22Rv1 (cell line): ENCODE data around the gene SPATC1L.

ENCODE experiments used
- CTCF ChIP-seq: fragments of 450-650 bp; IDR thresholded peaks from 2 replicates; pipeline ENCODE4 v1.5.1; 2017; ENCODE audit warnings: mild to moderate bottlenecking
- ZFX ChIP-seq: fragments of 450-650 bp; IDR thresholded peaks from 2 replicates; pipeline ENCODE4 v1.6.1; 2017; ENCODE audit warnings: antibody characterized with exemption, borderline replicate concordance

DNA sequence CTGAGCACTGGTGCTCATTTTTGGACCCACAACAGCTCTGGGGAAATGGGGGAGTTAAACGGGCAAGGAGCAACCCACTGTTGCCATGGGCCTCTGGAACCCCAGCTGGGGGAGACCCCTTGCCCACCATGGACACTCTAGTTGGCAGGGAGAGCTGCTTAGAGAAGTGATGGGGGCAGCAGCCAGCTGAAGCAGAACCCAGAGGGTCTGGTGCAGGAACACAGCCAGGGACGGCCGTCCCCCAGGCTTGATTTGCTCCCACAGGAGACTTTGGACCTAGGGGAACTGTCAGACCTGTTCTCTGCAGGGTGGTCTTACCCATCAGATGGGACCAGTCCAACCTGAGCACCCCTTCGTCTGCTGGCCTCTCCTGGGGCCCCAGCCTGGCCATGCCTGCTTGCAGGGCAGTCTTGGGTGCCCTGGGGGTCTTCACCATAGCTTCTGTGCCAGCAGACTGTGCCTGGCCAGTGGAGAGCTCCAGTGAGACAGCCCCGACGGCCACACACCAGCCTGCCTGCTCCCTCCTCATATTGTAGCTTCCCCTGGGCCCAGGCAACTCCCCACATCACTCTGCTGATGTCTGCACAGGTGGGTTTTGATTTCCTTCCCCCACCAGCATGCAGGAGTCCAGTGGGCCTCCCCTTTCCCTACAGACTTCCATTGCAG lies 11.3 kb downstream of the SPATC1L start:
- TF ChIP-seq CTCF (no peak), ZFX (no peak)
